Hepatocyte (in vitro differentiated cells): ENCODE measurements around the gene FANCI. TPM values are rescaled to one million over a fixed set of nuclear protein-coding genes. Genes with fewer than 3 reads are reported as not detected.

Source experiments
- DNase-seq: peaks from one replicate; pipeline ENCODE4 v3.0.0-alpha.2; 2016; ENCODE audit warnings: low spot score
- H2AFZ ChIP-seq: fragments of 200-600 bp; sonication (generic); 2 replicates; pipeline ENCODE4 v1.6.0; 2016; ENCODE audit warnings: antibody characterized with exemption, mild to moderate bottlenecking
- H3K27ac ChIP-seq: fragments of 200-600 bp; sonication (generic); 2 replicates; pipeline ENCODE4 v1.5.1; 2016; ENCODE audit warnings: mild to moderate bottlenecking
- H3K27me3 ChIP-seq: fragments of 200-600 bp; sonication (generic); 2 replicates; pipeline ENCODE4 v1.6.1; 2016
- H3K36me3 ChIP-seq: fragments of 200-600 bp; sonication (generic); replicated peaks from 2 replicates; pipeline ENCODE4 v1.5.1; 2016; ENCODE audit warnings: low read depth; ENCODE audit not compliant: insufficient read depth
- H3K4me1 ChIP-seq: fragments of 200-600 bp; sonication (generic); 2 replicates; pipeline ENCODE4 v1.5.1; 2016; ENCODE audit warnings: mild to moderate bottlenecking, moderate library complexity; ENCODE audit not compliant: insufficient read depth
- H3K4me2 ChIP-seq: fragments of 200-600 bp; sonication (generic); 2 replicates; pipeline ENCODE4 v1.6.0; 2016
- H3K4me3 ChIP-seq: fragments of 200-600 bp; sonication (generic); 2 replicates; pipeline ENCODE4 v1.5.1; 2016; ENCODE audit warnings: mild to moderate bottlenecking
- H3K79me2 ChIP-seq: fragments of 200-600 bp; sonication (generic); 2 replicates; pipeline ENCODE4 v1.6.0; 2017; ENCODE audit warnings: mild to moderate bottlenecking
- H3K9me2 ChIP-seq: fragments of 200-600 bp; sonication (generic); replicated peaks from 2 replicates; pipeline ENCODE4 v1.6.0; 2017; ENCODE audit warnings: mild to moderate bottlenecking; ENCODE audit not compliant: insufficient read depth
- H3K9me3 ChIP-seq: fragments of 200-600 bp; sonication (generic); 2 replicates; pipeline ENCODE4 v1.5.1; 2016; ENCODE audit warnings: low read depth, mild to moderate bottlenecking
- H4K20me1 ChIP-seq: fragments of 200-600 bp; sonication (generic); 2 replicates; pipeline ENCODE4 v1.6.0; 2016; ENCODE audit warnings: mild to moderate bottlenecking; ENCODE audit not compliant: insufficient read depth, poor library complexity, severe bottlenecking
- EZH2 ChIP-seq: fragments of 200-600 bp; sonication (generic); IDR thresholded peaks from 2 replicates; pipeline ENCODE4 v1.6.1; 2016; ENCODE audit warnings: antibody characterized with exemption, mild to moderate bottlenecking, borderline replicate concordance
- EZH2phosphoT487 ChIP-seq: fragments of 200-600 bp; sonication (generic); IDR thresholded peaks from one replicate; pipeline ENCODE4 v1.6.1; 2018; ENCODE audit warnings: antibody characterized with exemption, mild to moderate bottlenecking, low read depth, moderate library complexity; ENCODE audit not compliant: unreplicated experiment, severe bottlenecking
- WGBS: methylation state at CpG from one replicate; pipeline ENCODE4 v1.1.6; 2016; ENCODE audit warnings: low lambda C conversion rate; ENCODE audit errors: missing lambda C conversion rate; 5-methylcytosine and 5-hydroxymethylcytosine counted together
- polyA plus RNA-seq: library from polyadenylated mRNA; unstranded; fragments of >200 nt; fragmentation: Nextera tagmentation; extraction: Ambion mirVana; gene quantifications from 2 replicates; pipeline ENCODE4 v1.2.1, GENCODE V29; 2016
- total RNA-seq: library from RNA; depleted of rRNA; stranded (reverse); fragments of >200 nt; gene quantifications from 2 replicates; pipeline ENCODE4 v1.2.3, GENCODE V29; 2014
- TF ChIP-seq, protein P1 (sequence below): fragments of 200-600 bp; sonication (generic); IDR thresholded peaks from 2 replicates; pipeline ENCODE4 v1.5.1; 2016; ENCODE audit warnings: antibody characterized with exemption, mild to moderate bottlenecking; ENCODE audit not compliant: poor library complexity

The FANCI gene
- total and polyA plus RNA-seq, 2 experiments from 2014 or later = 8.0 to 14.5 TPM

GRCh38 chr15:89333959-89334509 lies 90.3 kb downstream of the FANCI start:
- no peak for DNase-seq
- Histone ChIP-seq H3K9me3 (no peaks in the 10 kb centered on the region), H4K20me1 (peaks cover 46% of the 10 kb centered on the region), H3K4me1 (peaks cover 17% of the 10 kb centered on the region), H3K79me2 (peaks cover 48% of the 10 kb centered on the region), H3K4me3 (peak overlapping the region; percentile 81), H3K36me3 (peaks cover 4% of the 10 kb centered on the region), H3K27ac (peak overlapping the region; percentile 97), H3K27me3 (no peaks in the 10 kb centered on the region), H2AFZ (peak overlapping the region; percentile 66), H3K9me2 (no peaks in the 10 kb centered on the region), H3K4me2 (peak overlapping the region; percentile 95)
- WGBS = 6% methylated on average over 37 of the region's 43 CpGs
- no peak for TF ChIP-seq EZH2phosphoT487
- no peak for TF ChIP-seq EZH2
- TF ChIP-seq, protein P1, sequence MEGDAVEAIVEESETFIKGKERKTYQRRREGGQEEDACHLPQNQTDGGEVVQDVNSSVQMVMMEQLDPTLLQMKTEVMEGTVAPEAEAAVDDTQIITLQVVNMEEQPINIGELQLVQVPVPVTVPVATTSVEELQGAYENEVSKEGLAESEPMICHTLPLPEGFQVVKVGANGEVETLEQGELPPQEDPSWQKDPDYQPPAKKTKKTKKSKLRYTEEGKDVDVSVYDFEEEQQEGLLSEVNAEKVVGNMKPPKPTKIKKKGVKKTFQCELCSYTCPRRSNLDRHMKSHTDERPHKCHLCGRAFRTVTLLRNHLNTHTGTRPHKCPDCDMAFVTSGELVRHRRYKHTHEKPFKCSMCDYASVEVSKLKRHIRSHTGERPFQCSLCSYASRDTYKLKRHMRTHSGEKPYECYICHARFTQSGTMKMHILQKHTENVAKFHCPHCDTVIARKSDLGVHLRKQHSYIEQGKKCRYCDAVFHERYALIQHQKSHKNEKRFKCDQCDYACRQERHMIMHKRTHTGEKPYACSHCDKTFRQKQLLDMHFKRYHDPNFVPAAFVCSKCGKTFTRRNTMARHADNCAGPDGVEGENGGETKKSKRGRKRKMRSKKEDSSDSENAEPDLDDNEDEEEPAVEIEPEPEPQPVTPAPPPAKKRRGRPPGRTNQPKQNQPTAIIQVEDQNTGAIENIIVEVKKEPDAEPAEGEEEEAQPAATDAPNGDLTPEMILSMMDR = peak; percentile 9

DNA sequence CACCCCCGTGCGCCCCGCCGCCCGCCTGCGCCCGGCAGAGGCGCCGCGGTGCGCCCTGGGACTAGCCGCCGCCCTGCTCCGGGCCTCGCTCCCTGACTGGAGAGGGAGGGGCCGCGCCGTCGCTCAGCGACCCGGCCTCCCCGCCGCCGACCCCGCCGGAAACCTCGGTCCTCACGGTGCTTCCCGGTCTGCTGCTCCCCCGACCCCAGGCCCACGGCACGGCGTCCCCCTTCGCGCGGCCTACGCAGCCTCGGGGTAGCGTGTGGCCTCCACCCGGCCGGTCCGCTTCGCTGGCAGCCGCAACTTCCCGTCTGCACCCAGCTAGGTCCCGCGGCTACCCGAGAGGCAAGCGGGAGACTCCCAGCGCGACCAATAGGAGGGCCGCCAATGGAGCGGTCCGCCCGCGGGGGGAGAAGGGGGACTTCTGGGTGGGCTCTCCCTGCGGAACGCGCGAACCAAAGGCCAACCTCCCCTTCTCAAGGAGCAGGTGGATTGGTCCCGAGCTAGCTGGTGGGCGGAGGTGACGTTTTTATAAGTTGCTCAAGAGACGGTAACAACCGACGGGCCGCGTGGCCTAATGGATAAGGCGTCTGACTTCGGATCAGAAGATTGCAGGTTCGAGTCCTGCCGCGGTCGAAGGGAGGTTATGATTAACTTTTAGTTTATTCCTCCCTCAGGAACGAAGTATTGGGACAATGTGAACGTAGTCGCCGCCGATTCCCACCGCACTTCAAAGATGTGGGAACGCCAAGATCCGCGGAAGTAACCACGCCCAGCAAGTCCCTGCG lies 90.9 kb downstream of the FANCI start, which contains the start of gene POLG:
TSS of gene POLG (minus strand) at position 315 of the 788 bp plus-strand sequence. CDS start 1,070 bp downstream, outside the sequence.
- peaks cover 17% of the 10 kb centered on the region for H3K4me1 ChIP-seq
- TF ChIP-seq, protein P1 = no peak
- TF ChIP-seq EZH2 (no peak), EZH2phosphoT487 (no peak)

DNA sequence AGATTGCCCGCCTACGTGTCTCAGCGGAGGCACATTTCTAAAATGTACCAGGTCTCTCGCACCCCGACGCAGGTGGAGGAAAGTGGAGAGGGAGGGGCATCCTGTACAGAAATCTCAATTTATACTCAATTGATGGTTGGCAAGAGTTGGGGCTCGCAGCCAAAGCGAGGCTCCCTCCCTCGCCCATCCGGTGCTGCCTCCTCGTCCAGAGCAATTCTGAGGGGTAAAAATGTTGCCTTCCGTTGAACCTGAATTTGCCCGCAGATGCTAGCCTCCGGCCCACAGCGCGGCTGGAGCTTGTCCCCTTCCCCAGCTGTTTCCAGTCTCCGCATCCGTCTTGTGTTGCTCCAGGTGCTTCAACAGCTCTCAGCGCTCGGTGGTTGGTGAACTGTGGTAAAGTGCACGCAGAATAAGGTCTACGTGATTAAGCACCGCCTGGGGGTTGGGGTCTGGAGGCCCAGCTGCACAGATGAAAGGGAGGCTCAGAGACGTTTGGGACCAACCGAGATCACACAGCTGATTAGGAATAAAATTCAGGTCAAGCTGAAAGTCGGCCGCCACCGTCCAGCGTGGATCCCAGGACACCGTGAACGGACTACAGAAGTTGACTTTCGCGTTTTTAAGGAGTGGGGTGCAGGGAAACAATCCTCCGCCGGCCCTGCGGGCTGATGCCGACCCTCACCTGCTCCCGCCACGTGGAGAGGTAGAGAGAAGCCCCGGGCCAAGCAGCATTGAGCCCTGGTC lies 91.7 kb downstream of the FANCI start:
- no peaks in the 10 kb centered on the region for H3K9me3 ChIP-seq
- peaks cover 34% of the 10 kb centered on the region for H4K20me1 ChIP-seq
- WGBS = 5% methylated on average over 40 of the region's 40 CpGs
- H3K27me3 ChIP-seq = no peaks in the 10 kb centered on the region
- H2AFZ ChIP-seq = peak overlapping the region; percentile 14
- peak overlapping the region; percentile 80 for H3K4me2 ChIP-seq
- H3K79me2 ChIP-seq = peaks cover 37% of the 10 kb centered on the region
- H3K9me2 ChIP-seq = no peaks in the 10 kb centered on the region
- no peaks in the 10 kb centered on the region for H3K36me3 ChIP-seq
- peak; percentile 51 for DNase-seq
- TF ChIP-seq EZH2phosphoT487 (no peak), EZH2 (no peak)
- TF ChIP-seq, protein P1 = no peak
- H3K27ac ChIP-seq = peak overlapping the region; percentile 9
- peaks cover 17% of the 10 kb centered on the region for H3K4me1 ChIP-seq
- peak overlapping the region; percentile 18 for H3K4me3 ChIP-seq

More for the DNA sequence above, 90.9 kb downstream of the FANCI start, which contains the start of gene POLG:
- Histone ChIP-seq H2AFZ (peak within 1 kb of the TSS; percentile 66), H3K27ac (peak within 1 kb of the TSS; percentile 97), H3K9me3 (no peaks in the 10 kb centered on the region), H4K20me1 (peaks cover 40% of the 10 kb centered on the region), H3K36me3 (no peaks in the 10 kb centered on the region), H3K4me3 (peak within 1 kb of the TSS; percentile 81), H3K27me3 (no peaks in the 10 kb centered on the region), H3K79me2 (peaks cover 43% of the 10 kb centered on the region), H3K9me2 (no peaks in the 10 kb centered on the region), H3K4me2 (peak within 1 kb of the TSS; percentile 95)
- peak; percentile 99 for DNase-seq
- WGBS = under 1% methylated on average over 65 of the region's 85 CpGs
